Lower lobe of right lung (tissue), 2 donors: ENCODE measurements around the gene DUSP14. TPM values are rescaled to one million over a fixed set of nuclear protein-coding genes. Genes with fewer than 3 reads are reported as not detected.

Source experiments
- ATAC-seq, 2 donors: fragments of 200-7000 bp; cut with Tn5 transposase; one replicate each; pipeline ENCODE4 v1.9.1; 2020 to 2022; ENCODE audit warnings: mild to moderate bottlenecking in 2 of 2, moderate library complexity in 2 of 2
- DNase-seq: peaks from one replicate; pipeline ENCODE4 v3.0.0-alpha.2; 2020
- H3K27ac ChIP-seq: fragments of 200-600 bp; one replicate; pipeline ENCODE4 v1.8.0; 2022
- H3K27me3 ChIP-seq: fragments of 200-600 bp; one replicate; pipeline ENCODE4 v1.8.0; 2022; ENCODE audit warnings: low read depth
- H3K36me3 ChIP-seq: fragments of 200-600 bp; one replicate; pipeline ENCODE4 v1.8.0; 2022; ENCODE audit warnings: mild to moderate bottlenecking
- H3K4me1 ChIP-seq: fragments of 200-600 bp; one replicate; pipeline ENCODE4 v1.8.0; 2022
- H3K4me3 ChIP-seq: fragments of 200-600 bp; one replicate; pipeline ENCODE4 v1.8.0; 2022; ENCODE audit warnings: mild to moderate bottlenecking
- H3K9me3 ChIP-seq: fragments of 200-600 bp; one replicate; pipeline ENCODE4 v1.8.0; 2022
- intact Hi-C: fragments of 100-400 bp; cut with DNase I; formaldehyde crosslinking; loops from one replicate; pipeline ENCODE4 v1.11.0; 2022
- total RNA-seq: library from RNA; stranded (reverse); fragmentation: NEBNext Ultra II Directional; extraction: Animal tissue kit (Norgen Biotek cat#: 25700); gene quantifications from one replicate; pipeline ENCODE4 v1.2.1, GENCODE V29; 2021
- TF ChIP-seq, protein P1 (sequence below): fragments of 200-600 bp; IDR thresholded peaks from one replicate; pipeline ENCODE4 v1.8.0; 2022; ENCODE audit warnings: antibody characterized with exemption, mild to moderate bottlenecking
- donor health status: DM: no; HTN: yes; CAD: no; lungs with severe emphysema.

The DUSP14 gene
- total RNA-seq, 1 donor from 2014 or later = 7.7 TPM

DNA sequence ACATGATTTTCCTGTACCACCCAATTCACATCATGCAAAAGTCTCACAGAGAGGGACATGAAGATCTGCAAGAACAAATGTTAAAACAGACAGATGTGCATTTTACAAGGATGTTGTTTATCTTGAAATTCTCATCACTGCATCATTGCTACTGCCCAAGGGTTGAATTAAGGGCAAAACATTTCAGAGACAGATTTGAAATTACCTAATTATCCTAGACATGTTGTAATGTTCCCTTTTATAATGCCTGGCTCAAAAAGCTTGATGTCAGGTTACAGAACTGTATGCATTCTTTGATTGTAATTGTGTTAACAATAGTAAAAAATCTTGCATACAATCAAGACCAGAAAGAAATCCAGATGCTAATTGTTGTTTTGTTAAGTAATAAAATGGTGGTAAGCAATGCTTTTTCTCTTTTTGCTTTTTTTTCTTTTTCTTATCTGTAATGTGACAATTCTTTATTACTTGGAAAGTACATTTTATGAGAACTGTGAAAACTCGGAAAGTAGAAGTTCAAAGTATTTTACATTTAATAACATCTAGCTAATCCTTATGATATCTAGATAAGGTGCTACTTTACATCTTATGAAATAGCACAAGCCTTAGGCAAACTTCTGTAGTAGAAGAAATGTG is 3.6 kb upstream of the DUSP14 start:
- DNase-seq = no peak
- Histone ChIP-seq H3K4me3 (no peak overlapping the region), H3K36me3 (no peaks in the 10 kb centered on the region), H3K9me3 (no peaks in the 10 kb centered on the region), H3K27ac (no peak overlapping the region), H3K27me3 (no peaks in the 10 kb centered on the region), H3K4me1 (peaks cover 36% of the 10 kb centered on the region)
- TF ChIP-seq, protein P1, sequence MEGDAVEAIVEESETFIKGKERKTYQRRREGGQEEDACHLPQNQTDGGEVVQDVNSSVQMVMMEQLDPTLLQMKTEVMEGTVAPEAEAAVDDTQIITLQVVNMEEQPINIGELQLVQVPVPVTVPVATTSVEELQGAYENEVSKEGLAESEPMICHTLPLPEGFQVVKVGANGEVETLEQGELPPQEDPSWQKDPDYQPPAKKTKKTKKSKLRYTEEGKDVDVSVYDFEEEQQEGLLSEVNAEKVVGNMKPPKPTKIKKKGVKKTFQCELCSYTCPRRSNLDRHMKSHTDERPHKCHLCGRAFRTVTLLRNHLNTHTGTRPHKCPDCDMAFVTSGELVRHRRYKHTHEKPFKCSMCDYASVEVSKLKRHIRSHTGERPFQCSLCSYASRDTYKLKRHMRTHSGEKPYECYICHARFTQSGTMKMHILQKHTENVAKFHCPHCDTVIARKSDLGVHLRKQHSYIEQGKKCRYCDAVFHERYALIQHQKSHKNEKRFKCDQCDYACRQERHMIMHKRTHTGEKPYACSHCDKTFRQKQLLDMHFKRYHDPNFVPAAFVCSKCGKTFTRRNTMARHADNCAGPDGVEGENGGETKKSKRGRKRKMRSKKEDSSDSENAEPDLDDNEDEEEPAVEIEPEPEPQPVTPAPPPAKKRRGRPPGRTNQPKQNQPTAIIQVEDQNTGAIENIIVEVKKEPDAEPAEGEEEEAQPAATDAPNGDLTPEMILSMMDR = no peak
- intact Hi-C loops = no loop called here
- ATAC-seq = no peak

DNA sequence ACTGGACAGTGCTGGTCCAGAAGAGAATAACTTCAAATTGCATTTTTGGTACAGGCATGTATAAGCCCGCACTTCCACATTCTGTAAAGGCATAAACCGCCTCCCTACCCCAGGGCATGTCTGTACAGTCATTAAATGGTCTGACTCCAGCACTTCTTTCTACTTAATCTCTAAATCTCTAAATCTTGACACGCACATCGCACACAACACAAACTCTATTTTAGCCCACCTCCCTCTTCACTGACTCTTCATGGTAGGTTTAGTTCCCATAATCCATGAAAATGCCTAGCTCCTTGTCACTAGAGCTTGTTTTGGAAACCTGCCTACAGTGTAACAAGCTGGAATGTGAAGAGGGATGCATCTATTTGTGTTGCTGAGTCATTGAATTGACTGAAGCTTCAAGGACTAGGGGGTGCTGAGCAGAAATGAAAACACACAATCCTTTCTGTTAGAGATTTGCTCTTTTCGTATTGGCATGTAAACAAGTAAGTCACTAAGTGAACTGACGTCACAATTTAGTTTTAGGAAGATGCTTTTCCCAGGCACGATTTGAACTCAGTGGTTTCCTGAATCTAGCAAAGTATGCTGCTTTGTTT is 1.6 kb upstream of the DUSP14 start:
- Histone ChIP-seq H3K27ac (peak overlapping the region; percentile 92), H3K4me1 (peaks cover 41% of the 10 kb centered on the region), H3K9me3 (no peaks in the 10 kb centered on the region), H3K27me3 (no peaks in the 10 kb centered on the region), H3K36me3 (no peaks in the 10 kb centered on the region), H3K4me3 (peak overlapping the region; percentile 85)
- ATAC-seq = peak; percentile 58 to 70
- TF ChIP-seq, protein P1 = no peak
- intact Hi-C loops = no loop called here
- no peak for DNase-seq

DNA sequence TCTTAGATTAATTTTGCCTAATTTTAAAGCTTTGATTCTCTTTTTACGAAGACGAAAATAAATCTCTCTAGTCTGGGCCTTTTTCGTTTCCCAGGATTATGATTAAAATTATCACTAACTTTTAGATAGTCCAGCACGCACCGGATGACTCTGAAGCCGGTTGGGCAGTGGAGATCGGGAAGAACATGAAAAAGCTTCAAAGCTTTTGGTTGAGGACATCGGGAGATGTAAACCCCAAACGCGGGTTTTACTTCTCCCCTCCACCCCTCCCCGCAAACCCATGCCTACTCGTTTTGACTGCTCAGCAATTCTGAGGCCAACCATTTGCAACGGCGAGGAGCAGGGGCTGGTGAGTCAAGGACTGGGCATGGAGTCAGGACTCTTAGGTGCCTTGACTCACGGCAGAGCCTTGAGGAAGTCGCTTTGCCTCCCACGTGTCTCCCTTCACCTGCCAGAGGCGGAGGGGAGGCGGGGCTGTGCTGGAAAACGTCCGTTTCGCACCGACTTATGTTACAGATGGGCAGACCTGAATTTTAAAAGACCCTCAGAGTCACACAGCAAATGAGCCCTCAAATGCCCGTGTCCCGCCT is 989 bp upstream of the DUSP14 start:
- ATAC-seq (peak; percentile 88 to 92), DNase-seq (peak; percentile 83)
- TF ChIP-seq, protein P1 = no peak
- Histone ChIP-seq H3K9me3 (no peaks in the 10 kb centered on the region), H3K4me3 (peak overlapping the region; percentile 85), H3K4me1 (peaks cover 36% of the 10 kb centered on the region), H3K27ac (peak overlapping the region; percentile 92), H3K27me3 (no peaks in the 10 kb centered on the region), H3K36me3 (no peaks in the 10 kb centered on the region)
- intact Hi-C loops = no loop called here

DNA sequence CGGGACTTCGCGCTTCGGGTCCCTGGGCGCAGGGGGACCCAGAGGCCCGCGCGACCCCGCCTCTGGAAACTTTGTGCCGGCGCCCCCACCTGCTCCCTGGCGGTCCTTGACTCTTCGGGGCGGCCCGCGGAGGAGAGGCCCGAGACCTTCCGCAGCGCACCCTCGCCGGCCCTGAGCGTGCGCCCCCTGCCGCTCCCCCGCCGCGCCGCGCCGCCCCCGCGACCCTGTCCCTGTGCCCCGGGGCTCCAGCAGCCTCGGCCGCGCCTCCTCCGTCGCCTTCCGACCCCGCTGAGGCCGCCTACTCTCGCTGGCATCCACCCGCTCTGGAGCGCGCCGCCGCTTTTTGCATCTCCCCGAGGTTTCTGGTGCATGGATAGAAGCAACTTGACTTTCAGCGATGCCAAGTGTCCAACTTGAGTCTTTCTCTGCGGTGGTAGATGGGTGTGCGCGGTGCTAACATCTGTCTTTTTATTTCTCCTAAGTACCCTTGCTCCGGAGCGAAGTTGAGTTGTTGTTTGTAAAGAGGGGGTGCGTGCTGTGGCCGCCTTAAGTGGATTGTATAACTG is 414 bp downstream of the DUSP14 start:
- DNase-seq (peak; percentile 77), ATAC-seq (peak; percentile 56 to 61)
- intact Hi-C loops = no loop called here
- TF ChIP-seq, protein P1 = peak; percentile 34
- Histone ChIP-seq H3K36me3 (no peaks in the 10 kb centered on the region), H3K4me3 (peak overlapping the region; percentile 85), H3K9me3 (no peaks in the 10 kb centered on the region), H3K4me1 (peaks cover 36% of the 10 kb centered on the region), H3K27me3 (no peaks in the 10 kb centered on the region), H3K27ac (peak overlapping the region; percentile 83)

DNA sequence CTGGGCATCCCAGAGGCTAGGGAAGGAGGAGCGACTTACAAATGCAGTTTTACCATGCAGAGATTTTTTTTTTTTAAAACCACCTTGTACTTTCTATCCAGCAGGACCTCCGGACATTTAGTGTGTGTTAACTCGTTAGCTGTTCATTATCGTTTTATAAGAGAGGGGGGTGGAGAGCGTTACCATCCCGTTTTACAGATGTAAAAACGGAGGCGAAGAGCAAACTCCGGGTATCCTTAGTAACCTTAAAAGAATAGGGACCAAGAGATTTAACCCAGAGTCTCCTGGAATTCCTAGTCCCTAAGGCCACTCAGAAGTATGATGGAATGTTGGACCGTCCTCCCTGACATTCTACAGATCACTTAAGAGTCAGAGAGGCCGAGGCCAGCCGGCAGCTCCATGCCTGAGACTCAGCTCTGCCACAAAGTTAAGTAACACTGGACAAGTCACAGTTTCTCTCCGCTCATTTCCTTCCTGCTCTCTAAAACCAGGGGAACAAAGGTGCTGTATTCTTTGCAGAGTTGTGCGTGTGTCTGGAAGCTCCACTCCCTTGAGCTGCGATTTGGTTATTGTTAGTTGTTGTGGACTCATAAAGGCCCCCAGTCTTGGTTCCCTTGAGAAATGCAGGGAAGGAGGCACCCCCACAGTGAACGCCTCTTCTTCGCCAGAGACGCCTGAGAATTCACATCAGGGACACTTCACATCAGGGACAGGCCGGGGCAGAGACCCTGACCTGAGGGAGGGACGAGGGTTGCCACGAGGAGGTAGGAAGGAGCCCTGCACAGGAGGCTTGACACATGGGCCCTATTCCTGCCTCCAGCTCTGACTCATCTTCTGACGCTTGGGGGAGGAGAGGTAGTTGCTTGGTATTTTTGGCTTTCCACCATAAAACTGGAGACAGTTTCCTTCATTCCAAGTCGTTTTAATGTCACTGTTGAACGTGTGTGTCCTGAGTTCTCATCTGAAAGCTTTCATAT is 1.2 kb downstream of the DUSP14 start:
- Histone ChIP-seq H3K9me3 (no peaks in the 10 kb centered on the region), H3K4me3 (peak overlapping the region; percentile 85), H3K27me3 (no peaks in the 10 kb centered on the region), H3K27ac (peak overlapping the region; percentile 83), H3K36me3 (no peaks in the 10 kb centered on the region), H3K4me1 (peaks cover 36% of the 10 kb centered on the region)
- intact Hi-C loops = no loop called here
- no peak for DNase-seq
- TF ChIP-seq, protein P1 = no peak
- no peak for ATAC-seq
